ENCODE measurements around the gene NACC1.

Gene NACC1

DNA sequence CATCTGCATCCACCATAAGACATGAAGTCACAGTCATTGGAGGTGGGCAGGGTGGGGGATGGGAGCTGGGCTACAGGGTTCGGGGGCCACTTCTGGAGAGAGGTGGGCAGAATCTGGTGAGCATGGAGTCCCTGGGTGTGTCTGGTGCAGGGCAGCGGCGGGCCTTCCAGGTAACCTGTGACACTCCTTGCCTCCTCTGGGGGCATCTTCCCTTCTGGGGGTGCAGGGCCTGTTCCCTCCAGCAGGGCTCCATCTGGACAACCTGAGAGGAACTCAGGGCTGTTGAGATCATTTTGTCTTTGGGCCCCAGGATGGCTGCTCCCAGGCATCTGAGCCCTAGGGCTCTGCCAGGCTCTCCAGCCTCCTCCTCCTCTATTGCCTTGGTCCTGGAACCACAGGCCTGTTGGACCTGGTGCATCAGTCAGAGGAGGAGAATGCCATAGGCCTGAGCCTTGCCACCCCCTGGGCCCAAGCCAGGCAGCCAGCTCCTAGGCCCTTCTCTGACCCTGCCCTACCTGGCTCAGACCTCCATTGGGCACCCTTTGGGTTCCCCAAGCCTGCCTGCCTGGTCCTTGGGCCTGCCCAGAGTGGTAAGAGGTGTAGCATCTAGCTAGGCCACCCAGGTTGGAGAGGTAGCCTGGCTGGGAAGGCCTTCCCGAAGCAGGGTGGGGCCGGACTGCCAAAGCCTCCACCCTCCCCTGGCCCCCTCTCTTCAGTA lies 28.8 kb upstream of the NACC1 start:
- DNase-seq = no peak

DNA sequence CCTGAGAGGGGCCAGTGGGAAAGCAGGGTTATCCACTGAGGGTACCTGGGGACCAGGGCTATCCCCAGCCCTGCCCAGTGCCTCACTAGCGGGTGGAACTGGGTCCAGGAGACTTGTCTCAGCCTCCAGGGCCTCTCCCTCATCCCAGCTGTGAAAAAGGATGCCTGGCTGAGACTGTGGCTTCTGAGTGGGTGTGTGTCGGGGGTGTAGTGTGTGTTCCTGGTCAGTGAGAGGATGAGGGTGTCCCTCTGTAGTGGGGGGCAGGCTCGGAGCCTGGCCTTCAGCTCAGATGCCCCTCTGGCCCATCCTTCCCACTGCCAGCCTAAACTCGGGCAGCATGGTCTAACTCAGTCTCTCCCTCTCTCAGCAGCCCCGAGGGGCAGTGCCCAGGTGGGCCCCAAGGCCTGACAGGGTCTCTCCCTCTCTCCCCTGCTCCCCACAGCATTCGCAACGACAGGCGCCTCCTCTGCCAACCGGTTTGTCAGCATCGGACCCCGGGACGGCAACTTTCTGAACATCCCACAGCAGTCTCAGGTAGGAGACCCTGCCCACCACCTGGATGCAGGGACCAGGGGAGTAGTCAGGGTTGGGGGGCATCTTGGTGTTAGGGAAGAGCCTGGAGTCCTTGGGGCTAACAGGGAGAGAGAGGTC lies 28.1 kb upstream of the NACC1 start:
- no peak for DNase-seq

DNA sequence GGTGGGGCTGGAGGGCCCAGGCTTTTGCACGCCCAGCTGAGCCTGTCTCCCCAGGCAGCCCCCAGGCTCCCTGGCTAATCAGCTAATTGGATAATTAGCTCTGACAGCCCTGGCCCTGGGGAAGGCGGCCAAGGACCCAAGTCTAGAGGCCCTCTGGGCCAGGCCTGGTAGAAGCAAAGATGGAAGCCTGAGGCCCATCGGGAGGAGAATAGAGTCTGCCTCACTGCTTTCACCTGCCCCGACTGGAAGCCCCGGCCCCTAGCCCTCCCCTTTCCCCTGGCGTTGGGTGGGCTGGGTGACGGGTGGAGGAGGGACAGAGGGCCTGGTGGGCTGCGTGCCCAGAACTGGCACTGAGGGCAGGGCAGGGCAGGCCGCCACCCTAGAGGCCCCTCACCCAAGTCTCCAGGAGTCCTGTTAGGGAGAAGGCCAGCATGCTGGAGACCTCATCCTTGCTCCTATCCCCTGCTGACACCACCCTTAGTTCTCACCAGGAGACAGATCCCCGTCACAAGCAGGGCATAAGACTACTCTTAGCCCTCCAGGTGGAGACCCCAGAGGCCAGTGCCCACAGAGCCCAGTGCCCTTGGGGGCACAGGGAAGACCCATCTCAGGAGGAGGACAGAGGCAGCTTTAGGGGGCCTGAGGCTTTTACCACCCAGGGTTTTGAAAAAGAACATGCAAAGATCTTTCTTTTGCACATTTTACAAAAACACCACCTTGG lies 27.4 kb upstream of the NACC1 start:
- DNase-seq = no peak

DNA sequence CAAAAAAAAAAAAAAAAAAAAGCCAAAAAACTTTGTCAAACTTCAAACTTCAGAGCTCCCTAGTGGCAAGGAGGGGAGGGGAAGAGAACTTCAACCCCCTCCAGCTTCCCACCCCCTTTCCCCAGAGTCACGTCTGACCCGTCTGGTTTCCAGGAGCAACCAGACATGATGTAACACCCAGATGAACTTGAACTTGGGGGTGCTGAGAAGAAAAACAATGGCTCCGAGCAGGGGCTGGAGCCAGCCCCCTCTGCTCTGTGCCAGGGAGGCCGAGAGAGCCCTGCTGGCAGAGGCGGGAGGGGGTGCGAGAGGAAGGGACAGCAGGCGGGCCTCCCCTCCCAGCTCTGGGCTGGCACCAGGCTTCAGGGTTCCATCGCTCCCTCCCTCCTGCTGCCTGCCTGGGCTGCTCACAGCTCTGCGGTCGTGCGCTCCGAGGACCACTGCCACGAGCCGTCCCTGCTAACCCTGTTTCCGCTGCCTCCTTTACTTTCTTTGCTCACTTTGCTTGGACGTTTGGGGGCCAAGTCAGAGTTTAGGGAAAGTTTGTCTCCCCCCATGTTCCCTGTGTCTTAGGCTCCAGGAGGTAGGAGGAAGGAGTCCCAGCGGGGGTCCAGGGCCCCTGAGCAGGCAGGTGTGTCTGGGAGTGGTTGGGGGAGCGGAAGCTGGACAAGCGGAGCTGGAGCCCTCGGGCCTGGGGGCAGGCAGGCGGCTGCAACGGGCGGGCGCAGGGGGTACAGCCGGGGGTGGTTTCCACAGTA lies 26.5 kb upstream of the NACC1 start:
- no peak for DNase-seq

DNA sequence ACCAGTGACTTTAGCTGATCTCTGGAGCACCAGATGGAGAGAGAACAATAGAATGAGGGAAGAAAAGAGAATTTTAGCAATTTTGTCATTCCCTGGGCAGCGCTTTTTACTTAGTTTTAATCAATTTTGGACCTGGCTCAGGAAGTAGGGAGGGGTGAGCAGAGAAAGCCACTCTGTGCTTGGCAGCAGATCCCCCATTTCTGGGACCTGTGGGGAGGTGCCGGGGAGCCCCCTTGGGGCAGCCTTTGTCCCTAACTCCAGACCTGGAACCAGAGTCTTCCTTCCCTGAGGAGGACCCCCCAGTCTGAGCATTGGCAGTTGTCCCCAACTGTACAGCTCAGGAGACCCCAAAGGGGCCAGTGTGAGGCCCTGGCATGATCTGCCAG lies 25.9 kb upstream of the NACC1 start:
- no peak for DNase-seq

DNA sequence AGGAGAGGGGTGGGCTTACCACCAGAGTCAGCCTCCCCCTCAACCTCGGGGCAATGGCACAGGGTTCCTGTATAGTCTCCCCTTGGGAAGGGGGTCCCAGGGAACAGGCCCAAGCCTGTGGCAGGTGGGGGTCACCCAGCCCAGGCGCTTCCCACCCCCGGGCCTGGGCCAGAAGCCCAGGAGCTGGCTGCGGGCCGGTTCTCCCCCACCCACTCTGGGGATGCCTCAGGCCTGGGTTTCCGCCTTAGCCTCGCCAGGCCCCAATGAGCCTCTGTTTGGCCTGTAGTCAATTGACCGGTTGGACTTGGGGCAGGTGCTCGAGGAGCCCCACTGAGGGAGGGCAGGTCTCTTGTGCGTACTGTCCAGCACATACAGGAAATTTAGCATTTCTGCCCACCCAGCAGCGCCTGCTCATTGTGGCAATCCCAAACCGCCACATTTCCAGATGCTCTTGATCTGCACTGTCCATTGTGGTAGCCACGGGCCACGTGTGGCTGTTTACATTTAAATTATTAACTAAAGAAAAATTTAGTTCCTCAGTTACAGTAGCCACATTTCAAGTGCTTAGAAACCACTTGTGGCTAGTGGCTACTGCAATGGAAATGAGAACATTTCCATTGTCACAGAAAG lies 25.3 kb upstream of the NACC1 start:
- DNase-seq = no peak

DNA sequence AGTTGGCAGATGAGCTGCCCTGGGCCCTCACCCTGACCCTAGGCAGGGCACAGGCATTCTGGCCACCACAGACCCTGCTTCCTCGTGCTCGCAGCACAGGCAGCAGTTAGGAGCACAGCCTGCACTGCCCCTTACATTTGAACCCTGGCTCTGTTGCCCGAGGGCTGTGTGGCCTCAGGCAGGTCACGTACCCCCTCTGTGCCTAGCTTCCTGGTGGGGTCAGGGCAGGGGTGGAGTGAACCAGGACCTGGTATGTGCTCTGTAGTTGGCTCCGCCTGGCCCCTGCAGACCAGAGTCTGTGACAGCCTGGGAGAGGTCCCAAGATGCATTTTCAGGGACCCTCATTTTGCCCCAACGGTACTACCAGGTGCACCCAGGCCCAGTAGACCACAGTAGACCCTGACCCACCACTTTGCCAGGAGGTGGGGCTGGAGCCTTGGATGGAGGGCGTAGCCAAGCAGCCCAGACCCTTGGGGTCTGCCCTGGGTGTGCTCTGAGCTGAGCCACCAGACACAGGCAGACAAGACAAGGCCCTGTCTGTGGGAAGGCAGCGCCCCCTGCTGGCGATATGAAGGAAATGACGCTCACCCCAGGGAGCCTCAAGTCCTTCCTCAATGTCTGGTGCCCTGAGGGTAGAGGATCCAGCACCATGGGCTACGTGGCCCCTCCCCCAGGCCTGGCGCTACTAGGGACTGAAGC lies 24.5 kb upstream of the NACC1 start:
- no peak for DNase-seq

DNA sequence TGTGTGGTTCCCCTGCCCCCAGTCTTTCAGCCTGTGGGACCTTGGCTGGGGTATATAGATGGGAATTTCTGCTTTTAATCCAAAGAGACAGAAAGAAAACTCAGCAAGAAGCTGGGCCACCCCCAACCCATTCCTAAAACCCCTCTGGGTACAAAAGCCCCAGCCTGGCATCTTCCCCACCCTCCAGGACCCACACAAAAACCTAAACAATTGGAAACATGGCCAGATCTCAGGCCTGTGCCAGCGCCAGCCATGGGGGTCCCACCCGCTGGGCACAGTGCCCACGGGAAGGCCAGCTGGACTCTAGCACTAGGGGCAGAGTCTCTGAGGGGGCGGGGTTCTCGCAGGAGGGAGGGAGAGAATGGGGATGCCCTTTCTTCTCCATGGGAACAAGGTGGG lies 24.0 kb upstream of the NACC1 start:
- DNase-seq = no peak

DNA sequence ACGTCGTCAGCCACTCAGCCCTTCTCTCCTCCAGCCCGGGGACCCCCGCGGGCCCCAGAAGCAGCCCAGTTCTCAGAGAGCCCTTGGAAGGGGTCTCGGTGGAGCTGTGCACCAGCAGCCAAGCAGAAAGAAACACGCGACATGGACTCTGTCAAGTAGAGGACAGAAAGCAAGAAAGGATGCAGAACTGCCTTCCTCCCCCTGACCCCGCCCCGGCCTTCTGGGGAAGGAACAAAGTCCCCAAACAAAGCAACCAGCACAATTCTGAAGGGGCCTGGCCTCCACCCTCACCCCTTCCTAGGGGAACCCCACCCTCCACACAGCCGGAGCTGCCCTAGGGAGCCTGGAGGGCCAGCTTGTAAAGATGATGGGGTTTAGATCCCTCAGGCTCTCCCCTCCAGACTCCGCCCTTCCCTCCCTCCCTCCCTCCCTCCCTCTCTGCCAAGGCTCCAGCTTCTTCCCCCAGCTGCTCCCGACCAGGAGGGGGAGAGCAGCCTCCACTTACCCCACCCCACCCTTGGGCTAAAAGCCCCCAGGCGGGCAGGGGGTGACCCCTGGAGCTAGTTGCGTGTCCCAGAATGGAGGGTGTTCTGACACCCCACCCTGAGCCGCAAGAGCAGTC lies 23.2 kb upstream of the NACC1 start:
- no peak for DNase-seq

DNA sequence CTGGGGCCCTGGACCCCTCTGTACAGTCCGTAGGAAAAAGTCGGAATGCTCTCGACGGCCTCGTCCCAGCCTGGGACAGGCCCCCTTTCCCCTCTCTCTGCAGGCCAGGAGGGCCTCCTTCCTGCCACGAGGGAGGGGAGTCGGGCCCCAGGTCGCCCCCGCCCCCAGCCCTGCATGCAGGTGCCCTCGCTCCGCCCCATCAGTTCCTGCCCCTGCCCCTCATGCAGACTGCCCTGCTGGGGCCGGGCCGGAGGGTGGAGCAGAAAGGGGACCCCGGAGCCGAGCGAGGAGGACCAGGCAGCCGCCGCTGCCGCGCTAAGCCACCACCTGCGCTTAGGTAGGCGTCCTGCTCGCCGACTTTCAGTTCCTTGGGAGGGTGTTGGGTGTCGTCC lies 22.7 kb upstream of the NACC1 start:
- DNase-seq = no peak

DNA sequence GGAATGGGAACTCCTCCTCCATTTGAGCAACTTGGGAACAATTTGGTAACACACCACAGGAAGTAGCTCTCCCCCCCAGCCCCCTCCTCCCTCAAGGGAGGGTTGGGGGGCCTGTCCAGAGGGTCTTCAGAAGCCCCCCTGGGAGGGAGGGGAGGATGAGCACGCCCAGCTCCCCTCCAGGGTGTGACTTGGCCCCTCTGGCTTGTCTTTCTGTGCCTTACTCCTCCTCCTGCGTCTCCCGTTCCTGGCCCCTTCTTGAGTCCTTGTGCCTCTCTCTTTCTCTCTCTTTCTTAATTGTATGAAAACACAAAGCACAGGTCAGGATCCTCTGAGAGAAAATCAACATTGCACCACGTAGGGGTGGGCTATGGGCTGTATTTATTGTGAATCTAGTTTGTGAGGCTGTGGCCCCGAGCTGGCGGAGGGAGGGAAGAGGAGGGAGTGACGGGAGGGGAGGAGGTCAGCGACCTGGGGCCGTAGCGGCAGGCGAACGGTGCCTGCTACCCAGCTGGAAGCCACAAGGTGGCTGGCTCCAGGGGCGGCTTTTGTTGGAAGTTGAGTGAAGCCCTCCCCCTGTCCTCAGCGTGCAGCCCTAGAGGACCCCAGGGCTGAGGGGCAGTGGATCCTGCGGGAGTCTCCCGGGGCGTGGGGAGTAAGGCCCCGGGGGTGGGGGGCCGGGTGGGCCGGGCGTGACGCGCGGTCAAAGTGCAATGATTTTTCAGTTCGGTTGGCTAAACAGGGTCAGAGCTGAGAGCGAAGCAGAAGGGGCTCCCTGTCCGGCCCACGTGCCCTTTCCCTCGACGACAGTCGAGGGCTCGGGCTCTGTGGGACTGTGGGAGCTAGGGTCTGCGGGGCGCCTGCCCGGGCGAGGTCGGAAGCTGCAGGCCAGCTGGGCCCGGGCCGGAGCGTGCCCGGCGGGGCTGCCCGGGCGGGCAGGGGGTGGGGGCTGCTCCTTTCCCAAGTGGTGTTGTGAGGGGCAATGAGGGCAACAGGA lies 21.8 kb upstream of the NACC1 start:
- DNase-seq = no peak

DNA sequence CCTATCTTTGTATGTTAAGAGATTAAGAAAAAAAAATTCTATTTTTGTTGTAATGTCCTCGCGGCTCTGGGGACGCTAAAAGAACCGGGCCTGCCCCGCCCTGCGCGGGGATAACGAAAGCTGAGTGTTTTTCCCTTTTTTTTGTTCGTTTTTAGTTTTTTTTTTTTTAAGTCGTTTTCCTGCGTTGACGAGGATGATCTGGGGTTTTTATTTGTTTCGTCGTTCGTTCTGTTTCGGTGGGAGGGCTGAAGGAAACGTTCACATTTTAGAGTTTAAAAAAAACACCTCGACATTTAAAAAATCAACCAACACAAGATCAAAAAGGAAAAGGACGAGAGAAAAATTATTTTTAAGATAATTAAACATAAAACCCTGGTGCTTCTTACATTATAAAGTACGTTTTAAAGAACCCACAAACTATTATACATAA lies 21.0 kb upstream of the NACC1 start:
- no peak for DNase-seq

DNA sequence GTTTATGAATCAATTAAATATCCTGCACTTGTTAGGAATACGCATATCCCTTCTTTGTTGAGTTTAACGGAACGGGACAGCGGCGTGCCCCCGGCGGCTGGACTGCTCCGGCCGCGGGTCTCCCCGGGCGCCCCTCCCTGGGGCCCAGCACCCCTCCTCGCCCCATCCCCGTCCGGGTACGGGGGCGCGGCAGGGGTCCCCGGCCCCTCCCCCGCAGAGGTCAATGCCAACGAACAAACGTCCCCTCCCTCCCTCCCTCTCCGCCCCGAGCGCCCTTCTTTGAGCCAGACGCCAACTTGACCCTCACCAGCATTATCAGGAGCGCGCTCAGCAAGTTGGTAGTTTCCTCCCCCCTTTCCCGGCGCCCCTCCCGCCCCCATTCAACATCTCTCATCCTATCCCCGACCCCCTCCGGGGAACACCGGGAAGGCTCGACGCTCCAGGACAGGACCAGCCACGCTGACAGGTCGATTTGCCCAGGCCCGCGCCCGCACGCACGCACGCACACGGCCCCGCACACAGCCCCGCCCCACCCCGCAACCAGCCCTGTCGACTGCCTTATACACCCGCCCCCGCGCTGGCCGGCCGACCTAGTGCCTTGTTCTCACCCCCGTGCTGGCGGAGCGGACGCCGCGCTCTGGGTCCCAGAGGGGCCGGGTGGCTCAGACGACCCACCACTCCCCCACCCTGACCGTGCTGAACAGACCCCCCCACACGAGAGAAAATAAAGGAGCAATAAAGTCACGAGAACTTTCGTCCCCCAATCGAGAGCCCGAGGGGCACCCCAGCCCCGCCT lies 20.4 kb upstream of the NACC1 start:
- no peak for DNase-seq

DNA sequence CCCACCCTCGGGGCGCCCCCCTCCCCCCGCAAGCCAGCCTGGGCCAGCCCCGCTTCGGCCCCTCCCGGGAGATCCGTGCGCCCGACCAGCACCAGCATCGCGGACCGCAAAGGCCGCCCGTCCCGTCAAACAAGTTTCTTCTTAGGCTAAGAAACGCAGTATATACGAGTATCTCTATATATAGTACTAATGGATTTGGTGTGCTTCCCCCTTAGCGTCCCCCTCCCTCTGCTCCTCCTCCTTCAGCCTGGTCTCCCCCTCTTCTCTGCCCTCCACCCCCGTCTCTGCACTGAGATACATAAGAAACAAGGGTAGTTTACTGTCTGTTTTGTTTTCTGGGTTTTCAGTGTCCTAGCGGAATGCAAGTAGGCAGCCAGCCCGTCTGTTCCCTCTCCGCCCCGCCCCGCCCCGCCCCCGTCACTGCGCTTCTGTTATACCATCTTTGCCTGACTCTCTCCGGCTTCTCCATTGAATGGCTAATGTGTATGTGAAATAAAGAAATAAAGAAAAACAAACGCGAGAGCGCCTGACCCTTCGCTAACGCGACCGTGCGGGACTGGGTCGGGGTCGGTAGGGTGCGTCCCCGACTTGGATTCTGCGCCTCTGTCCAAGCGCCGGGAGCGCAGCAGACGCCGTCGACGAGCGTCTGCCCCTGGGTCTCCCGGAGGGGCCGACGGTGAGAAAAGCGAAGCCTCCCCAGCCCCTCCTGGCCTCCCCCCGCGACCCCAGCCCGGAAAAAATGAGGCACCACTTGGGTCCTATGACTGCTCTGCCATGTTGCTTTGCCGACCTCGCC lies 19.6 kb upstream of the NACC1 start:
- DNase-seq = no peak

DNA sequence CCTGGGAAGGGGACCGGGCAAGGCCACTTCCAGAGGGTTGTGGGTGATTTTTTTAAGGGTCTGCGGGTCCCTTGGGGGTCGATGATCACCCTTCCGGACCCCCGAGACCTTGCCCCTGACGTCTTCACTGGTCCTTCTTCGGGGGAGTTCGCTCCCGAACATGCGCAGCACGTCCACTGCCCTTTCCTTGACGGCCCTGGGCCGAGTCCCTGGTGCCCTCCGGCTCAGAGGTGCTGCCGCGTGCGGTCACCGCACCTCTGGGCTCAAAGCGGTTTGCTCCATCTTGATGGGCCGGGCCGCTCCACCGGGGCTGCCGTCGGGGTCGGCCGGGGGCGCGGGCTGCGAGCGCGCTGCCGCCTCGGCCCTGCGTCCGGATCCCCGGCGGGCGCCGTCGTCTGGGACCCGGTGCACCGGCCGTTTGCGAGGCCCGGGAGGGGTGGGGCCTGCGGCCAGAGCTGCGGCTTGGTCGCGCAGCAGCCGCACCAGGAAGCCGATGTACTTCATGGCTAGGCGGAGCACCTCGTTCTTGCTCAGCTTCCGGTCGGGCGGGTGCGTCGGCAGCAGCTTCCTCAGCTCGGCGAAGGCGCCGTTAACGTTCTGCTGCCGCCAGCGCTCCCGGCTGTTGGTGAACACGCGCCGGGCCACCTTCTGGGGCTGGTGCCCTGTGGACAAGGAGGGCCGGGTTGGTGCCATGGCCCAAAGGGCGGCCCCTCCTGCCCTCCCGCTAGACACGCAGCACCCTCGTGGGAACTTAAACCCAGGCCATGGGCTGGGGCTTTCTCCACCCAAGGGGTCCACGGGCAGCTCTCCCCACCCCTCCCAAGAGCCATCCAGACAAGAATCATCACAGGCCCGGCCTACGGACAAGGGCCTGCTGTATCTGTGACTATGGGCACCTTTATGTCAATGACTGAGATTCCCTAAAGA lies 18.7 kb upstream of the NACC1 start:
- peak; percentile 66 for DNase-seq

DNA sequence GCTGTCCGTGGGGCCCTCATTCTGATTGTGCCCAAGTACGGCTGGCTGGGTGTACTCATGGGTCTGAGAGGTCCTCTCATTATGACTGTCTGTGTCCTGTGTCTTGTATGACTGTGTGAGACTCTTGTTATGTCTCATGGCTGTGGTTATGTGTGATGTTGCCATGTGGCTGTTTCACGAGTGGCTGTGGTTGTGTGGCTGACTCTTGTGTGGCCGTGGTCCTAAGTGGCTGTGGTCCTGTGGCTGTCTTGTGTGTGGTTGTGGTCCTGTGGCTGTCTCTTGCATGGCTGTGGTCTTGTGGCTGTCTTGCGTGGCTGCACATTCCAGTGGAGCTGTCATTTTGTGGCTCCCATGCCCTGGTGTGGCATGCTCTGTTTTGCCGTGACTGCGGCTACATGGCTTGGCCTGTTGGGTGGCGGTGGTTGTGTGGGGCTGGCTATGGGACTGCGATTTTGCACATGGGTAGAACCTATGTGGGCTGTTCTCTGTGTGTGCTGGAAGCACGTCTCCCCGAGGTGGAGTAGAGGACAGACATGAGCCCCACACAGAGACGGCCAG lies 18.0 kb upstream of the NACC1 start:
- no peak for DNase-seq

All from activated gamma-delta T cell (primary cell).